ENCODE measurements around the gene NHLRC1. TPM values are rescaled to one million over a fixed set of nuclear protein-coding genes. Genes with fewer than 3 reads are reported as not detected.

Gene NHLRC1
- total RNA-seq, 3 donors from 2014 or later (not counting 1 experiment from before 2014, with no cell fraction given), result 0.58 to 0.89 (median 0.68) TPM

DNA sequence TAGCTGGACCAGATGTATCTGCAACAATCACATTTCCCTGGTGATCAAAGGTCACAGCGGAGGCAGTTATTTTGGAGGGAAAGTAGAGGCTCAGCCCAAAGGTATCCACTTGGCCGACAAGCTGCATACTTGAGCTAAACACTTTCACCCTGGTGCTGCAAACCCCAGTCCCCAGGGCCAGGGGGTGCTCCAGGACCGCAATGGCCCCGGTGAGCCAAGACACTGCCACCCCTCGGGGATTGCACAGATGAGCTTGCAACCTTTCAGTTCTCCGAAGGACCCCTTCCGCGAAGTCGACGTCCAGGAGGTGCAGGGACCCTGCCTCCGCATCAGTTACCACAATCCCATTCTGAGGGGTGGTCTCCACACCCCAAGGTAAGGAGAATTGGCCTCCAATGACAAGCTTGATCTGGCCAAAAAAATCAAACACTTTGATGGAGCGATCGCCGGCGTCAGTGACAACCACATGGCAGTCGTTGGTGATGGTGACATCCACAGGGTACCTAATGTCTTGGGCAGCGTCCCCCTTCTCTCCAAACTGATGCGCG lies 823 bp downstream of the NHLRC1 start:
- intact Hi-C loops (cut with micrococcal nuclease), result loop anchor here (1.0 to 10.0 kb wide), 3 partner anchors 288 to 517 kb away; partner anchors contain the start of genes FAM8A1 and NUP153
- H3K4me1 ChIP-seq (ENCODE audit: control insufficient read depth, insufficient read depth, low read length), result peaks cover 13% of the 10 kb centered on the region
- H3K9me3 ChIP-seq (ENCODE audit: control insufficient read depth, insufficient read depth, low read length), result no peaks in the 10 kb centered on the region
- H3K4me3 ChIP-seq (ENCODE audit: low read length), result peak overlapping the region; percentile 38
- TF ChIP-seq, protein P1, sequence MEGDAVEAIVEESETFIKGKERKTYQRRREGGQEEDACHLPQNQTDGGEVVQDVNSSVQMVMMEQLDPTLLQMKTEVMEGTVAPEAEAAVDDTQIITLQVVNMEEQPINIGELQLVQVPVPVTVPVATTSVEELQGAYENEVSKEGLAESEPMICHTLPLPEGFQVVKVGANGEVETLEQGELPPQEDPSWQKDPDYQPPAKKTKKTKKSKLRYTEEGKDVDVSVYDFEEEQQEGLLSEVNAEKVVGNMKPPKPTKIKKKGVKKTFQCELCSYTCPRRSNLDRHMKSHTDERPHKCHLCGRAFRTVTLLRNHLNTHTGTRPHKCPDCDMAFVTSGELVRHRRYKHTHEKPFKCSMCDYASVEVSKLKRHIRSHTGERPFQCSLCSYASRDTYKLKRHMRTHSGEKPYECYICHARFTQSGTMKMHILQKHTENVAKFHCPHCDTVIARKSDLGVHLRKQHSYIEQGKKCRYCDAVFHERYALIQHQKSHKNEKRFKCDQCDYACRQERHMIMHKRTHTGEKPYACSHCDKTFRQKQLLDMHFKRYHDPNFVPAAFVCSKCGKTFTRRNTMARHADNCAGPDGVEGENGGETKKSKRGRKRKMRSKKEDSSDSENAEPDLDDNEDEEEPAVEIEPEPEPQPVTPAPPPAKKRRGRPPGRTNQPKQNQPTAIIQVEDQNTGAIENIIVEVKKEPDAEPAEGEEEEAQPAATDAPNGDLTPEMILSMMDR (IDR thresholded peaks at IDR 0.05), result no peak
- Mint-ChIP-seq H3K27ac (peak overlapping the region in 1 of 2 donors; percentile 90), H3K27me3 (ENCODE audit: low read depth in 2 of 2) (no peaks in the 10 kb centered on the region), H3K4me1 (peaks cover 8 to 13% of the 10 kb centered on the region in 2 donors), H3K9me3 (no peaks in the 10 kb centered on the region), H3K4me3 (peak overlapping the region; percentile 65), H3K36me3 (no peaks in the 10 kb centered on the region)
- no peaks in the 10 kb centered on the region for H3K36me3 ChIP-seq (ENCODE audit: control insufficient read depth, insufficient read depth, low read length)
- H3K27me3 ChIP-seq (ENCODE audit: control insufficient read depth, insufficient read depth, low read length), result no peaks in the 10 kb centered on the region
- DNase-seq, result no peak
- H3K27ac ChIP-seq (ENCODE audit: low read length), result no peak overlapping the region
- WGBS (ENCODE audit: insufficient coverage), result 90% methylated on average over 19 of the region's 19 CpGs
- ATAC-seq, result no peak

DNA sequence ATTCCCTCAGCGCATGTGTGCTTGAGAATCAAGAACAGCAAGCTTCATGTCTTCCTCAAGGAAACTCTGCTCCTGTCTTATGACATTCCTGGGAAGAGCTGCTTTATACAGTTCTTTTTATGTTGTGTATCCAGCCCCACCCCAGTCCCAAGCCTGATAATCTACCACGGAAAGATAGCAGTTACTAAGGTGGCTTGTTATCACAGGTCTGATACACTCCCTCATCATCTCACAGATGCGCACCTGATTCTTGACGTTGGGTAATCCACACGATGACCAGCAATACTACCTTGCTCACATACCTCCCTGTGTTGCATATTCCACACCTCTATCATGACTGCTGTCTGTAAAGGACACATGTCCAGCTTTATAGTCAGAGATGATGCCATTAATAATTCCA lies 3.2 kb downstream of the NHLRC1 start:
- no peak for ATAC-seq
- intact Hi-C loops (cut with micrococcal nuclease), result no loop called here
- H3K27me3 Mint-ChIP-seq (ENCODE audit: low read depth in 2 of 2), result no peaks in the 10 kb centered on the region

DNA sequence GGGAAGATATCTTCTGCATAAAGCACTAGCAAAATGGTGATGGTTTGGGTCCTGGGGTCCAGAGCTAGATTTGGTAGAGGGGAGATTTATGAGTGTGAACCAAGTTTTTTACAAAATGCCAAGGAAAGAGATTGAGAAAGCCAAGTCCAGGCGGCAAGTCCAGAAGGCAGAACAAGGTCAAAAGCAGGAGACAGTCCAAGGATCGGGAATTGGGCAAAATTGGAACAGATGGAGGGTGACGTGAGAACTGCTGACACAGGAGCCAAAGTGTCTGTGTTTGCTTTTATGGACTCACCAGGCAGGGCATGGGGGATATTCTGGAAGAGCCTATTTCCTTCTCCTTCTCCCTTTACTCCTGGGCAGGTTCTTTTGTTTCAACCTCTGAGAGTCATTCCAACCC lies 4.1 kb downstream of the NHLRC1 start:
- Mint-ChIP-seq H3K27me3 (ENCODE audit: low read depth in 2 of 2) (peaks cover 0 to 4% of the 10 kb centered on the region in 2 donors), H3K4me3 (no peak overlapping the region), H3K4me1 (peaks cover 18 to 24% of the 10 kb centered on the region in 2 donors), H3K9me3 (no peaks in the 10 kb centered on the region), H3K36me3 (no peaks in the 10 kb centered on the region), H3K27ac (no peak overlapping the region)
- no peaks in the 10 kb centered on the region for H3K27me3 ChIP-seq (ENCODE audit: control insufficient read depth, insufficient read depth, low read length)
- WGBS (ENCODE audit: insufficient coverage), result 98% methylated on average over 3 of the region's 3 CpGs
- intact Hi-C loops (cut with micrococcal nuclease), result no loop called here
- TF ChIP-seq, protein P1 (IDR thresholded peaks at IDR 0.05), result no peak
- H3K4me1 ChIP-seq (ENCODE audit: control insufficient read depth, insufficient read depth, low read length), result peaks cover 17% of the 10 kb centered on the region
- H3K4me3 ChIP-seq (ENCODE audit: low read length), result no peak overlapping the region
- DNase-seq, result no peak
- no peak overlapping the region for H3K27ac ChIP-seq (ENCODE audit: low read length)
- H3K36me3 ChIP-seq (ENCODE audit: control insufficient read depth, insufficient read depth, low read length), result no peaks in the 10 kb centered on the region
- no peaks in the 10 kb centered on the region for H3K9me3 ChIP-seq (ENCODE audit: control insufficient read depth, insufficient read depth, low read length)
- no peak for ATAC-seq

More for the DNA sequence above, 3.2 kb downstream of the NHLRC1 start:
- H3K36me3 ChIP-seq (ENCODE audit: control insufficient read depth, insufficient read depth, low read length), result no peaks in the 10 kb centered on the region
- no peak overlapping the region for H3K27ac ChIP-seq (ENCODE audit: low read length)
- no peak overlapping the region for H3K4me3 ChIP-seq (ENCODE audit: low read length)
- peaks cover 17% of the 10 kb centered on the region for H3K4me1 ChIP-seq (ENCODE audit: control insufficient read depth, insufficient read depth, low read length)
- H3K9me3 ChIP-seq (ENCODE audit: control insufficient read depth, insufficient read depth, low read length), result no peaks in the 10 kb centered on the region
- no peak overlapping the region for H3K4me3 Mint-ChIP-seq
- H3K36me3 Mint-ChIP-seq, result no peaks in the 10 kb centered on the region
- TF ChIP-seq, protein P1 (IDR thresholded peaks at IDR 0.05), result no peak
- H3K4me1 Mint-ChIP-seq, result peaks cover 18 to 24% of the 10 kb centered on the region in 2 donors
- H3K27ac Mint-ChIP-seq, result no peak overlapping the region
- DNase-seq, result no peak
- 87% methylated on average over 5 of the region's 5 CpGs for WGBS (ENCODE audit: insufficient coverage)
- H3K27me3 ChIP-seq (ENCODE audit: control insufficient read depth, insufficient read depth, low read length), result no peaks in the 10 kb centered on the region
- H3K9me3 Mint-ChIP-seq, result no peaks in the 10 kb centered on the region

DNA sequence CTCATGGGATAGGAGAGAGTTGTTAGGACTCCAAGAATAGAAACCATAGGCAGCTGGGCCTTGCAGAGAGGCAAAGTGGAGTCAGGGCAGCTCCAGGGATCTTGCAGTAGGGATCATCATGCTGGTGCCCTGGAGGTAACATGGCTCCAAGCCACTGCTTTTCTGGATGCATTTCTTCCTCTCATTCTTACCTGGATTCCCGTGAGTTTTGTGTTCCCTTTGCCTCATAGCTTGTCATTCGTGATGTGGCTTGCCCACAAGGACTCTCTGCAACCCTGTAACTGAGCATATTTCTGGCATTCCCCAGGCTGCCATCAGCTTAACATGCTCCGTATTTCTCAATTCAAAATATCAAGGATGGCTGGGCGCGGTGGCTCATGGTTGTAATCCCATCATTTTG lies 5.3 kb downstream of the NHLRC1 start:
- H3K4me3 ChIP-seq (ENCODE audit: low read length), result no peak overlapping the region
- Mint-ChIP-seq H3K9me3 (no peaks in the 10 kb centered on the region), H3K36me3 (no peaks in the 10 kb centered on the region), H3K27me3 (ENCODE audit: low read depth in 2 of 2) (peaks cover 0 to 8% of the 10 kb centered on the region in 2 donors), H3K4me3 (no peak overlapping the region), H3K27ac (no peak overlapping the region), H3K4me1 (peaks cover 10 to 13% of the 10 kb centered on the region in 2 donors)
- no peaks in the 10 kb centered on the region for H3K27me3 ChIP-seq (ENCODE audit: control insufficient read depth, insufficient read depth, low read length)
- DNase-seq, result no peak
- TF ChIP-seq, protein P1 (IDR thresholded peaks at IDR 0.05), result no peak
- intact Hi-C loops (cut with micrococcal nuclease), result no loop called here
- no peaks in the 10 kb centered on the region for H3K9me3 ChIP-seq (ENCODE audit: control insufficient read depth, insufficient read depth, low read length)
- ATAC-seq, result no peak
- no peaks in the 10 kb centered on the region for H3K36me3 ChIP-seq (ENCODE audit: control insufficient read depth, insufficient read depth, low read length)
- peaks cover 10% of the 10 kb centered on the region for H3K4me1 ChIP-seq (ENCODE audit: control insufficient read depth, insufficient read depth, low read length)
- H3K27ac ChIP-seq (ENCODE audit: low read length), result no peak overlapping the region
- WGBS (ENCODE audit: insufficient coverage), result 89% methylated on average over 5 of the region's 5 CpGs
